Raji (cell line): ENCODE data around the gene SYNJ2.

Source experiments
- POLR2A ChIP-seq: IDR thresholded peaks from 2 replicates; pipeline ENCODE4 v1.6.1; 2011; ENCODE audit warnings: low read depth, low read length, control low read depth; ENCODE audit not compliant: insufficient read depth

SYNJ2 gene

GRCh38 chr6:158083455-158084325, 102.0 kb downstream of the SYNJ2 start:
- no peak for TF ChIP-seq POLR2A

- no peak for TF ChIP-seq POLR2A
These were observed 103.8 kb downstream of the SYNJ2 start for GRCh38 chr6:158085261-158086053.

GRCh38 chr6:158086054-158086503, 104.4 kb downstream of the SYNJ2 start:
- TF ChIP-seq POLR2A: no peak

- TF ChIP-seq POLR2A: no peak
These were observed 105.0 kb downstream of the SYNJ2 start for GRCh38 chr6:158086504-158087223.

GRCh38 chr6:158087224-158087867, 105.7 kb downstream of the SYNJ2 start:
- TF ChIP-seq POLR2A: no peak

- no peak for TF ChIP-seq POLR2A
These were observed 111.1 kb downstream of the SYNJ2 start for GRCh38 chr6:158092806-158093205.

GRCh38 chr6:158095031-158095430, 113.4 kb downstream of the SYNJ2 start:
- no peak for TF ChIP-seq POLR2A

- TF ChIP-seq POLR2A: no peak
These were observed 114.0 kb downstream of the SYNJ2 start for GRCh38 chr6:158095671-158096070.

GRCh38 chr6:158103228-158103627, 121.6 kb downstream of the SYNJ2 start:
- no peak for TF ChIP-seq POLR2A

- TF ChIP-seq POLR2A: no peak
These were observed 123.0 kb downstream of the SYNJ2 start for GRCh38 chr6:158104696-158105095.

- TF ChIP-seq POLR2A: no peak
These were observed 128.1 kb downstream of the SYNJ2 start for GRCh38 chr6:158109748-158110147.

- TF ChIP-seq POLR2A: no peak
These were observed 129.3 kb downstream of the SYNJ2 start for GRCh38 chr6:158110986-158111385.

- TF ChIP-seq POLR2A: no peak
These were observed 130.3 kb downstream of the SYNJ2 start for GRCh38 chr6:158111987-158112386.

GRCh38 chr6:158113802-158114201, 132.1 kb downstream of the SYNJ2 start:
- TF ChIP-seq POLR2A: no peak

GRCh38 chr6:158115102-158115501, 133.4 kb downstream of the SYNJ2 start:
- TF ChIP-seq POLR2A: no peak
